HG03521 (cell line): ENCODE measurements around the gene VEPH1.
"Not testable (repeated sequence)": the region's sequence is repeated elsewhere in the genome, so short reads cannot be mapped to it uniquely, and the experiment has no call there.

Experiments used
- ATAC-seq: cut with Tn5 transposase; IDR thresholded peaks from one replicate; pipeline ENCODE4 v1.9.1; 2021; ENCODE audit warnings: mild to moderate bottlenecking, moderate library complexity; ENCODE audit not compliant: unreplicated experiment

VEPH1 gene

GRCh38 chr3:157355276-157355675 is 147.9 kb downstream of the VEPH1 start:
- no peak for ATAC-seq

GRCh38 chr3:157354722-157355121 is 148.5 kb downstream of the VEPH1 start:
- ATAC-seq: no peak

- ATAC-seq: no peak
Observed at GRCh38 chr3:157354254-157354653, 149.0 kb downstream of the VEPH1 start.

- ATAC-seq: no peak
Observed at GRCh38 chr3:157353652-157354051, 149.6 kb downstream of the VEPH1 start.

- no peak for ATAC-seq
Observed at GRCh38 chr3:157351981-157352380, 151.2 kb downstream of the VEPH1 start.

- ATAC-seq: not testable (repeated sequence)
Observed at GRCh38 chr3:157350651-157351050, 152.6 kb downstream of the VEPH1 start.

GRCh38 chr3:157348304-157349075 is 154.7 kb downstream of the VEPH1 start:
- ATAC-seq: not testable (repeated sequence)

GRCh38 chr3:157347577-157348303 is 155.5 kb downstream of the VEPH1 start:
- ATAC-seq: no peak

- ATAC-seq: no peak
Observed at GRCh38 chr3:157336252-157337009, 166.8 kb downstream of the VEPH1 start.

GRCh38 chr3:157335233-157336076 is 167.8 kb downstream of the VEPH1 start:
- ATAC-seq: no peak

GRCh38 chr3:157333551-157333991 is 169.6 kb downstream of the VEPH1 start:
- no peak for ATAC-seq

GRCh38 chr3:157330206-157330605 is 173.0 kb downstream of the VEPH1 start:
- ATAC-seq: no peak

GRCh38 chr3:157329551-157329950 is 173.7 kb downstream of the VEPH1 start:
- no peak for ATAC-seq

- no peak for ATAC-seq
Observed at GRCh38 chr3:157327837-157328236, 175.4 kb downstream of the VEPH1 start.

- no peak for ATAC-seq
Observed at GRCh38 chr3:157327018-157327417, 176.2 kb downstream of the VEPH1 start.

- not testable (repeated sequence) for ATAC-seq
Observed at GRCh38 chr3:157324869-157325268, 178.3 kb downstream of the VEPH1 start.

GRCh38 chr3:157323360-157323759 is 179.9 kb downstream of the VEPH1 start:
- no peak for ATAC-seq

- no peak for ATAC-seq
Observed at GRCh38 chr3:157319672-157320071, 183.5 kb downstream of the VEPH1 start.

- no peak for ATAC-seq
Observed at GRCh38 chr3:157318639-157319288, 184.5 kb downstream of the VEPH1 start.

- no peak for ATAC-seq
Observed at GRCh38 chr3:157317895-157318294, 185.3 kb downstream of the VEPH1 start.
